Skeletal muscle cell (primary cell): ENCODE results near the gene VAV2.
A peak's percentile ranks its signal among the peaks of the same experiment; 100 is the strongest.

Experiments
- DNase-seq: peaks from one replicate; pipeline ENCODE4 v3.0.0-alpha.2; 2010; ENCODE audit warnings: low read depth
- H3K4me3 ChIP-seq: 2 replicates; pipeline ENCODE4 v1.5.1; 2011; ENCODE audit warnings: low read depth, mild to moderate bottlenecking, control low read depth, low read length, moderate library complexity

VAV2 gene

GRCh38 chr9:133888048-133888808, 103.9 kb downstream of the VAV2 start:
- H3K4me3 ChIP-seq = no peak overlapping the region
- DNase-seq = no peak

GRCh38 chr9:133887540-133888047, 104.5 kb downstream of the VAV2 start:
- no peak for DNase-seq
- H3K4me3 ChIP-seq = no peak overlapping the region

GRCh38 chr9:133886563-133887501, 105.3 kb downstream of the VAV2 start:
- no peak for DNase-seq
- no peak overlapping the region for H3K4me3 ChIP-seq

- no peak overlapping the region for H3K4me3 ChIP-seq
- no peak for DNase-seq
Measured at GRCh38 chr9:133884907-133885744, 107.0 kb downstream of the VAV2 start.

- DNase-seq = no peak
- no peak overlapping the region for H3K4me3 ChIP-seq
Measured at GRCh38 chr9:133882849-133883755, 109.0 kb downstream of the VAV2 start.

GRCh38 chr9:133881671-133882381, 110.3 kb downstream of the VAV2 start:
- no peak for DNase-seq
- H3K4me3 ChIP-seq = no peak overlapping the region

GRCh38 chr9:133880851-133881661, 111.1 kb downstream of the VAV2 start:
- no peak for DNase-seq
- no peak overlapping the region for H3K4me3 ChIP-seq

- H3K4me3 ChIP-seq = no peak overlapping the region
- DNase-seq = no peak
Measured at GRCh38 chr9:133880136-133880535, 112.0 kb downstream of the VAV2 start.

- DNase-seq = no peak
Measured at GRCh38 chr9:133879615-133880014, 112.5 kb downstream of the VAV2 start.

GRCh38 chr9:133878402-133878801, 113.7 kb downstream of the VAV2 start:
- no peak overlapping the region for H3K4me3 ChIP-seq
- no peak for DNase-seq

More at GRCh38 chr9:133879615-133880014, 112.5 kb downstream of the VAV2 start:
- H3K4me3 ChIP-seq = no peak overlapping the region

GRCh38 chr9:133877967-133878366, 114.2 kb downstream of the VAV2 start:
- no peak overlapping the region for H3K4me3 ChIP-seq
- DNase-seq = no peak

GRCh38 chr9:133877327-133877726, 114.8 kb downstream of the VAV2 start:
- DNase-seq = no peak
- no peak overlapping the region for H3K4me3 ChIP-seq

- no peak overlapping the region for H3K4me3 ChIP-seq
- no peak for DNase-seq
Measured at GRCh38 chr9:133876836-133877235, 115.3 kb downstream of the VAV2 start.

- no peak overlapping the region for H3K4me3 ChIP-seq
- DNase-seq = no peak
Measured at GRCh38 chr9:133876144-133876543, 116.0 kb downstream of the VAV2 start.

GRCh38 chr9:133875131-133875530, 117.0 kb downstream of the VAV2 start:
- DNase-seq = no peak
- no peak overlapping the region for H3K4me3 ChIP-seq

- no peak overlapping the region for H3K4me3 ChIP-seq
- DNase-seq = no peak
Measured at GRCh38 chr9:133874659-133875058, 117.5 kb downstream of the VAV2 start.

GRCh38 chr9:133874060-133874657, 118.0 kb downstream of the VAV2 start:
- DNase-seq = peak; percentile 43
- H3K4me3 ChIP-seq = no peak overlapping the region
